Fibroblast of skin of right quadriceps (primary cell): ENCODE data around the gene RLF.

Source experiments
- DNase-seq: peaks from one replicate; pipeline ENCODE4 v3.0.0-alpha.2; 2013

Gene RLF

GRCh38 chr1:40274331-40274730, 113.1 kb downstream of the RLF start:
- no peak for DNase-seq

- DNase-seq, result no peak
Observed at GRCh38 chr1:40276122-40276521, 114.9 kb downstream of the RLF start.

GRCh38 chr1:40281853-40282252, 120.7 kb downstream of the RLF start:
- DNase-seq, result no peak
